Spleen (tissue), 7 donors: ENCODE results near the gene PRAF2.

Source experiments
- CTCF ChIP-seq, 11 experiments: fragments of 200-600 bp in 7 of 11; fragments of 450-650 bp in 4 of 11; sonication (generic) in 4 of 11; IDR thresholded peaks in 8 of 11; conservative IDR thresholded peaks in 3 of 11; 1 replicate in 7 of 11; 2 replicates in 4 of 11; pipeline versions ENCODE4 v1.4.0 to v1.8.0; 2016 to 2021; ENCODE audit warnings: antibody characterized with exemption in 11 of 11, inconsistent platforms in 4 of 11, mild to moderate bottlenecking in 1 of 11
- POLR2A ChIP-seq, 3 donors: fragments of 450-650 bp; IDR thresholded peaks; one replicate each; pipeline ENCODE4 v1.5.1; 2017; ENCODE audit warnings: antibody characterized with exemption in 3 of 3, mild to moderate bottlenecking in 1 of 3
- POLR2AphosphoS5 ChIP-seq, 3 donors: sonication (generic); formaldehyde crosslinking; IDR thresholded peaks; one replicate each; pipeline ENCODE4 v1.5.1; 2017; ENCODE audit warnings: antibody characterized with exemption in 3 of 3
- donor health status: DM: no; HTN: no; CAD: no; lungs with moderate emphysema.
- donor health status: DM: no; HTN: no; CAD: no.
- donor health status: DM: no; HTN: no; CAD: no.

- TF ChIP-seq CTCF (IDR thresholded peaks at IDR 0.05 in 8 of 11, conservative IDR thresholded peaks at IDR 0.05 in 3 of 11) (no peak), POLR2AphosphoS5 (IDR thresholded peaks at IDR 0.05) (no peak), POLR2A (IDR thresholded peaks at IDR 0.05) (no peak)
Observed at GRCh38 chrX:49054073-49054762, 19.6 kb downstream of the PRAF2 start.
